Neural cell (in vitro differentiated cells): ENCODE data around the gene FFAR3. TPM values are rescaled to one million over a fixed set of nuclear protein-coding genes. Genes with fewer than 3 reads are reported as not detected.

ENCODE experiments used
- H2AFZ ChIP-seq: fragments of 200-600, 300-800 bp; sonication (generic), shearing (Covaris generic); 2 replicates; pipeline ENCODE4 v1.6.0; 2014; ENCODE audit warnings: low read depth, mild to moderate bottlenecking, antibody characterized with exemption, low read length, moderate library complexity
- H3F3A ChIP-seq: fragments of 200-600 bp; shearing (Covaris generic); 2 replicates; pipeline ENCODE4 v1.6.1; 2016; ENCODE audit warnings: mild to moderate bottlenecking, moderate library complexity, mixed read lengths, antibody characterized with exemption, low read length; ENCODE audit not compliant: insufficient read depth, poor library complexity, severe bottlenecking
- H3K27ac ChIP-seq: fragments of 200-600, 300-800 bp; sonication (generic), shearing (Covaris generic); 2 replicates; pipeline ENCODE4 v1.5.1; 2014; ENCODE audit warnings: mild to moderate bottlenecking, low read length, moderate library complexity
- H3K27me3 ChIP-seq: fragments of 300-800, 200-600 bp; sonication (generic), shearing (Covaris generic); 2 replicates; pipeline ENCODE4 v1.6.0; 2014; ENCODE audit warnings: mild to moderate bottlenecking, low read depth, low read length, moderate library complexity; ENCODE audit not compliant: insufficient read depth
- H3K36me3 ChIP-seq: fragments of 300-800, 200-600 bp; sonication (generic), shearing (Covaris generic); 2 replicates; pipeline ENCODE4 v1.5.1; 2014; ENCODE audit warnings: mild to moderate bottlenecking, antibody characterized with exemption, low read length, moderate library complexity; ENCODE audit not compliant: insufficient read depth
- H3K4me2 ChIP-seq: fragments of 300-800, 200-600 bp; sonication (generic), shearing (Covaris generic); 2 replicates; pipeline ENCODE4 v1.6.0; 2014; ENCODE audit warnings: mild to moderate bottlenecking, low read length
- H3K4me3 ChIP-seq: fragments of 300-800, 200-600 bp; sonication (generic), shearing (Covaris generic); 2 replicates; pipeline ENCODE4 v1.5.1; 2014; ENCODE audit warnings: mild to moderate bottlenecking, low read length, moderate library complexity
- H3K79me2 ChIP-seq: fragments of 200-600 bp; shearing (Covaris generic); replicated peaks from 2 replicates; pipeline ENCODE4 v1.6.0; 2014; ENCODE audit warnings: mild to moderate bottlenecking, low read length, moderate library complexity; ENCODE audit not compliant: insufficient read depth
- H3K9ac ChIP-seq: fragments of 300-800, 200-600 bp; sonication (generic), shearing (Covaris generic); 2 replicates; pipeline ENCODE4 v1.6.1; 2016; ENCODE audit warnings: mild to moderate bottlenecking, low read length, mixed read lengths
- H3K9me2 ChIP-seq: fragments of 200-600 bp; shearing (Covaris generic); 2 replicates; pipeline ENCODE4 v1.6.1; 2016; ENCODE audit warnings: mild to moderate bottlenecking, low read length, mixed read lengths; ENCODE audit not compliant: insufficient read depth
- H3K9me3 ChIP-seq: fragments of 200-600, 300-800 bp; sonication (generic), shearing (Covaris generic); 2 replicates; pipeline ENCODE4 v1.6.1; 2016; ENCODE audit warnings: mild to moderate bottlenecking, mixed run types, low read length, moderate library complexity, mixed read lengths
- H4K20me1 ChIP-seq: fragments of 200-600 bp; shearing (Covaris generic); 2 replicates; pipeline ENCODE4 v1.6.1; 2016; ENCODE audit warnings: mild to moderate bottlenecking, mixed run types; ENCODE audit not compliant: insufficient read depth
- CTCF ChIP-seq: fragments of 450-650 bp; IDR thresholded peaks from 2 replicates; pipeline ENCODE4 v1.5.1; 2014; ENCODE audit warnings: antibody characterized with exemption, mild to moderate bottlenecking, moderate library complexity; ENCODE audit not compliant: poor library complexity, severe bottlenecking
- EP300 ChIP-seq: fragments of 450-650 bp; conservative IDR thresholded peaks from 2 replicates; pipeline ENCODE4 v1.6.1; 2014; ENCODE audit warnings: antibody characterized with exemption, mild to moderate bottlenecking, moderate library complexity; ENCODE audit not compliant: poor library complexity, severe bottlenecking
- EZH2 ChIP-seq: fragments of 200-600, 300-800 bp; shearing (Covaris generic), sonication (generic); IDR thresholded peaks from 2 replicates; pipeline ENCODE4 v1.6.1; 2014; ENCODE audit warnings: antibody characterized with exemption, low read length, borderline replicate concordance, mild to moderate bottlenecking; ENCODE audit not compliant: insufficient read depth, poor library complexity, severe bottlenecking
- MXI1 ChIP-seq: fragments of 450-650 bp; conservative IDR thresholded peaks from 2 replicates; pipeline ENCODE4 v1.6.1; 2014; ENCODE audit warnings: antibody characterized with exemption, mild to moderate bottlenecking; ENCODE audit not compliant: poor library complexity, severe bottlenecking
- POLR2AphosphoS5 ChIP-seq: IDR thresholded peaks from 2 replicates; pipeline ENCODE4 v1.6.1; 2012
- RAD21 ChIP-seq: fragments of 450-650 bp; conservative IDR thresholded peaks from 2 replicates; pipeline ENCODE4 v1.6.1; 2014; ENCODE audit warnings: antibody characterized with exemption, mild to moderate bottlenecking, moderate library complexity
- REST ChIP-seq: IDR thresholded peaks from 2 replicates; pipeline ENCODE4 v1.6.1; 2012; ENCODE audit warnings: borderline replicate concordance
- SMC3 ChIP-seq: fragments of 450-650 bp; conservative IDR thresholded peaks from 2 replicates; pipeline ENCODE4 v1.6.1; 2014; ENCODE audit warnings: antibody characterized with exemption, mild to moderate bottlenecking, moderate library complexity; ENCODE audit not compliant: poor library complexity
- TAF1 ChIP-seq: IDR thresholded peaks from 2 replicates; pipeline ENCODE4 v1.6.1; 2012; ENCODE audit warnings: low read depth
- polyA plus RNA-seq: library from polyadenylated mRNA; depleted of rRNA; stranded (reverse); fragments of >200 nt; gene quantifications from 2 replicates; pipeline ENCODE4 v1.2.3, GENCODE V29; 2014

Gene FFAR3
- polyA plus RNA-seq, 1 donor from 2014 or later, result not detected

GRCh38 chr19:35321291-35321690, 37.0 kb upstream of the FFAR3 start:
- no peak overlapping the region for H3K27ac ChIP-seq

GRCh38 chr19:35322014-35322413, 36.2 kb upstream of the FFAR3 start:
- no peaks in the 10 kb centered on the region for H3F3A ChIP-seq
- no peak overlapping the region for H3K4me3 ChIP-seq
- H3K36me3 ChIP-seq, result no peaks in the 10 kb centered on the region
- H3K4me2 ChIP-seq, result no peak overlapping the region
- H3K27me3 ChIP-seq, result no peaks in the 10 kb centered on the region
- no peak overlapping the region for H3K9ac ChIP-seq
- H3K79me2 ChIP-seq, result no peaks in the 10 kb centered on the region
- H3K27ac ChIP-seq, result no peak overlapping the region
- no peaks in the 10 kb centered on the region for H4K20me1 ChIP-seq
- no peaks in the 10 kb centered on the region for H3K9me3 ChIP-seq
- H3K9me2 ChIP-seq, result no peaks in the 10 kb centered on the region
- H2AFZ ChIP-seq, result no peak overlapping the region
- no peak for TF ChIP-seq EP300
- TF ChIP-seq SMC3, result no peak
- TF ChIP-seq CTCF, result no peak
- no peak for TF ChIP-seq POLR2AphosphoS5
- TF ChIP-seq MXI1, result no peak
- no peak for TF ChIP-seq REST
- TF ChIP-seq RAD21, result no peak

More at GRCh38 chr19:35321291-35321690, 37.0 kb upstream of the FFAR3 start:
- TF ChIP-seq TAF1 (no peak), POLR2AphosphoS5 (no peak), SMC3 (no peak), REST (no peak), RAD21 (no peak), CTCF (no peak), EP300 (no peak), EZH2 (no peak), MXI1 (no peak)
- Histone ChIP-seq H2AFZ (no peak overlapping the region), H3K27me3 (no peaks in the 10 kb centered on the region), H3K9me2 (no peaks in the 10 kb centered on the region), H3K9ac (no peak overlapping the region), H3K4me3 (no peak overlapping the region), H3K4me2 (no peak overlapping the region), H3K36me3 (no peaks in the 10 kb centered on the region), H3K79me2 (no peaks in the 10 kb centered on the region), H3F3A (no peaks in the 10 kb centered on the region), H4K20me1 (no peaks in the 10 kb centered on the region), H3K9me3 (no peaks in the 10 kb centered on the region)
